GM12878 (cell line): ENCODE results near the gene B3GNT7. TPM values are rescaled to one million over a fixed set of nuclear protein-coding genes. Genes with fewer than 3 reads are reported as not detected.
"Not testable (repeated sequence)": the region's sequence is repeated elsewhere in the genome, so short reads cannot be mapped to it uniquely, and the experiment has no call there.

ENCODE experiments used
- ATAC-seq: fragments of 200-7000 bp; cut with Tn5 transposase; 3 replicates; pipeline ENCODE4 v1.9.1; 2020; ENCODE audit warnings: mild to moderate bottlenecking, moderate library complexity
- BruUV-seq: library from RNA; stranded (reverse); fragments of 400-500 nt; replicated peaks from 2 replicates; lab custom pipeline; 2021; lab: Mats Ljungman, UMichigan
- CTCF ChIA-PET: fragments of 300-600 bp; sonication (Branson Sonifier 250); formaldehyde crosslinking; extraction: SDS; loops from one replicate; lab custom pipeline; 2021; ENCODE audit warnings: inconsistent platforms; lab: Yijun Ruan, JAX
- POLR2A ChIA-PET: fragments of 350-600 bp; formaldehyde crosslinking; extraction: SDS; loops from one replicate; lab custom pipeline; 2021; ENCODE audit warnings: inconsistent platforms; lab: Charles Lee
- RAD21 ChIA-PET: fragments of 300-600 bp; sonication (Branson Sonifier 250); formaldehyde crosslinking; loops from one replicate; lab custom pipeline; 2023; ENCODE audit warnings: antibody characterized with exemption; ENCODE audit not compliant: unreplicated experiment; lab: Charles Lee
- SMC1A ChIA-PET: fragments of 300-600 bp; sonication (Branson Sonifier 250); formaldehyde crosslinking; loops from one replicate; lab custom pipeline; 2023; ENCODE audit not compliant: unreplicated experiment, uncharacterized antibody; lab: Charles Lee
- DNase-seq: peaks from one replicate; pipeline ENCODE4 v3.0.0-alpha.2; 2011; ENCODE audit warnings: low read depth, low spot score
- FAIRE-seq: peaks from 3 replicates; lab custom pipeline; 2011; peaks lifted over from hg19 to GRCh38; lab: Jason Lieb, UNC
- H2AFZ ChIP-seq: 2 replicates; pipeline ENCODE4 v1.6.0; 2011; ENCODE audit warnings: low read depth, low read length, control low read depth; ENCODE audit not compliant: control insufficient read depth
- H3K27ac ChIP-seq: 2 replicates; pipeline ENCODE4 v1.5.1; 2011; ENCODE audit warnings: control low read depth; ENCODE audit not compliant: control insufficient read depth, insufficient read depth
- H3K27me3 ChIP-seq, 2 experiments: replicated peaks in 1 of 2; 2 replicates each; pipeline versions ENCODE4 v1.6.0 to v1.6.1; 2011; ENCODE audit warnings: low read length in 1 of 2; ENCODE audit not compliant: control insufficient read depth in 2 of 2, insufficient read depth in 2 of 2
- H3K36me3 ChIP-seq, 2 experiments: 2 replicates each; pipeline ENCODE4 v1.5.1; 2011; ENCODE audit warnings: low read length in 1 of 2; ENCODE audit not compliant: control insufficient read depth in 2 of 2, insufficient read depth in 2 of 2
- H3K4me1 ChIP-seq: 2 replicates; pipeline ENCODE4 v1.6.1; 2011; ENCODE audit warnings: mild to moderate bottlenecking, low read length, moderate library complexity, mixed read lengths; ENCODE audit not compliant: control insufficient read depth, insufficient read depth
- H3K4me2 ChIP-seq: 2 replicates; pipeline ENCODE4 v1.6.0; 2011; ENCODE audit warnings: control low read depth; ENCODE audit not compliant: control insufficient read depth, insufficient read depth
- H3K4me3 ChIP-seq: fragments of 200-600 bp; sonication (generic); 2 replicates; pipeline ENCODE4 v1.5.1; 2016
- H3K79me2 ChIP-seq: 2 replicates; pipeline ENCODE4 v1.6.0; 2011; ENCODE audit warnings: low read length; ENCODE audit not compliant: control insufficient read depth, insufficient read depth
- H3K9ac ChIP-seq: 2 replicates; pipeline ENCODE4 v1.8.0; 2011; ENCODE audit warnings: low read length, control low read depth, mixed read lengths; ENCODE audit not compliant: control insufficient read depth, insufficient read depth
- H3K9me3 ChIP-seq: replicated peaks from 3 replicates; pipeline ENCODE4 v1.5.1; 2011; ENCODE audit warnings: mild to moderate bottlenecking, low read length; ENCODE audit not compliant: control insufficient read depth, insufficient read depth
- H4K20me1 ChIP-seq: 2 replicates; pipeline ENCODE4 v1.6.0; 2011; ENCODE audit not compliant: control insufficient read depth, insufficient read depth
- CREB1 ChIP-seq: IDR thresholded peaks from 2 replicates; pipeline ENCODE4 v1.6.1; 2012; ENCODE audit warnings: low read depth, mild to moderate bottlenecking, inconsistent platforms
- ZNF384 ChIP-seq: IDR thresholded peaks from 2 replicates; pipeline ENCODE4 v1.6.1; 2012; ENCODE audit warnings: low read depth, mild to moderate bottlenecking, low read length, improper control_type of control experiment, borderline replicate concordance
- WGBS: methylation state at CpG from one replicate; pipeline ENCODE4 v1.1.6; 2016; ENCODE audit warnings: low lambda C conversion rate; ENCODE audit not compliant: insufficient replicate concordance, insufficient coverage; ENCODE audit errors: missing lambda C conversion rate; 5-methylcytosine and 5-hydroxymethylcytosine counted together
- in situ Hi-C: fragments of 300-500 bp; cut with MboI; formaldehyde crosslinking; loops from 9 replicates; pipeline ENCODE4 v1.14.3; 2018; ENCODE audit warnings: mixed read lengths
- intact Hi-C: fragments of 100-400 bp; cut with micrococcal nuclease; formaldehyde crosslinking; loops from one replicate; pipeline ENCODE4 v1.14.2; 2022; ENCODE audit not compliant: unreplicated experiment
- polyA plus RNA-seq, 11 experiments: library from polyadenylated mRNA; depleted of rRNA in 4 of 11; unstranded in 6 of 11; stranded (reverse) in 5 of 11; fragments of >200 nt; fragmentation: Nextera tagmentation in 4 of 11; fragmentation: Illumina TruSeq in 1 of 11; extraction: Ambion mirVana in 4 of 11; extraction: Trizol in 1 of 11; gene quantifications; 1 replicate in 1 of 11; 2 replicates in 10 of 11; pipeline versions ENCODE4 v1.2.1 to v1.2.3, GENCODE V29; 2011 to 2016; ENCODE audit warnings: inconsistent platforms in 2 of 11, missing spikeins in 2 of 11, low read depth in 1 of 11
- total RNA-seq, 4 experiments: library from RNA; depleted of rRNA in 3 of 4; stranded (reverse); fragments of >200 nt in 3 of 4; fragmentation: Illumina TruSeq in 1 of 4; extraction: Trizol in 1 of 4; gene quantifications; 2 replicates each; pipeline versions ENCODE4 v1.2.1 to v1.2.3, GENCODE V29; 2013 to 2021
- TF ChIP-seq, protein P1 (sequence below), 3 experiments: IDR thresholded peaks in 2 of 3; conservative IDR thresholded peaks in 1 of 3; 2 replicates each; pipeline ENCODE4 v1.5.1; 2011; ENCODE audit warnings: low read depth in 3 of 3, low read length in 3 of 3, mild to moderate bottlenecking in 3 of 3, control low read depth in 2 of 3, moderate library complexity in 2 of 3, inconsistent platforms in 1 of 3, mixed read lengths in 1 of 3; ENCODE audit not compliant: control insufficient read depth in 2 of 3, insufficient read depth in 1 of 3; ENCODE audit errors: extremely low read depth in 1 of 3

B3GNT7 gene
- total and polyA plus RNA-seq, 10 of the 15 experiments (the other 5 are each of a cell fraction or from before 2014, with no cell fraction given): 0.91 to 12.6 (median 3.7) TPM

DNA sequence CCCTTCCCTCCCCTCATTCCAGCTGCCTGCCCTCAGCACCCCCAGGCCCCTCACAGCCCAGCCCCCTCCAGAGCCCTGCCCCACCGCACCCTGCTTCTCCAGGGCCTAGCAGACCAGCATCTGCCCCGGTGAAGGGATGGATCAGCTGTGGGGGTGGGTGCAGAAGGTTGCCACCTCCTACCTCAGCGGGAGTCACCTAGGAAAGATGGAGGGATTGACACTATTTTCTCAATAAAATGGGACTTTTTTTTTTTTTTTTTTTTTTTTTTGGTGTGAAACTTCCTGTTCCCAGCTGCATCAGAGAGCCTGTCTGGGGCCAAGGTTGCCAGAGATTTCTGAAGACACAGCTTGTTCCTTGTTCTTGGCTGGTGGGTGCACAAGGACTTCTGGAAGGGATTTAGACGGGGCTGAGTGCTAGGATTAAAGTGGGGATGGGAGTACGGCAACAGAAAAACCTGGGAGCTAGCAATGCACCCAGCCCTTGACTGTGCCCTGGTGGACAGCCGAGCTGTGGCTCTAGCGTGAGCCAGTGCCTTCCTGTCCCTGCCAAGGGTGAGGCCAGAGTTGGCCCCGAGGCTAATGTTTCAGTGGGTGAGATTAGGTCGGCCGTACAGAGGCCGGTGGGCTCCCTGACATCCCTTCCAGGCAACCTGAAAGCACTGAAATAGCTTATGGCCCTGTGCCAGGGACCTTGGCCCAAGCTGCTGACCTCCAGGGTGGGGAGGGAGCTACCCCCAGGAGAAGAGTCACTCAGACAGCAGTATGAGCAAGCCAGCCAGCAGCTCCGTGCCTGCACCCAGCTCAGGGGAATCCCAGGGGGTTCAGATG is 4.6 kb downstream of the B3GNT7 start:
- no peak overlapping the region for H2AFZ ChIP-seq
- DNase-seq (no peak), FAIRE-seq (no peak), ATAC-seq (peak; percentile 46)
- 84% methylated on average over 11 of the region's 12 CpGs for WGBS
- ChIA-PET SMC1A (interaction anchor here (0.7 to 3.3 kb wide), 11 partner anchors 9 to 296 kb away, joined by 3 to 42 read pairs (median 3); no protein-coding TSS in a partner anchor), CTCF (interaction anchor here (0.6 to 4.7 kb wide), 19 partner anchors 18 to 576 kb away, joined by 3 to 76 read pairs (median 4); no protein-coding TSS in a partner anchor), RAD21 (interaction anchor here (0.6 to 1.8 kb wide), 15 partner anchors 36 to 575 kb away, joined by 3 to 36 read pairs (median 4); no protein-coding TSS in a partner anchor), POLR2A (interaction anchor here (0.5 to 1.8 kb wide), 5 partner anchors 103 to 575 kb away, joined by 3 to 11 read pairs (median 5); no protein-coding TSS in a partner anchor)
- H3K4me1 ChIP-seq: peaks cover 22% of the 10 kb centered on the region
- BruUV-seq: TSS peak; percentile 59
- in situ Hi-C loops: no loop called here
- intact Hi-C loops: loop anchor here (10.0 kb wide), 2 partner anchors 265 to 575 kb away; no protein-coding TSS in a partner anchor
- TF ChIP-seq CREB1 (no peak), ZNF384 (peak; percentile 39; the same call in 1 of the 2 replicates)
- H3K79me2 ChIP-seq: peaks cover 8% of the 10 kb centered on the region
- H4K20me1 ChIP-seq: no peaks in the 10 kb centered on the region
- H3K9ac ChIP-seq: no peak overlapping the region; the same call in 1 of the 2 replicates
- no peak overlapping the region for H3K4me3 ChIP-seq
- H3K4me2 ChIP-seq: 0 out of 2 replicates have a peak overlapping the region, but pooled peaks have one; percentile 3
- no peaks in the 10 kb centered on the region for H3K9me3 ChIP-seq
- H3K27me3 ChIP-seq: no peaks in the 10 kb centered on the region
- H3K27ac ChIP-seq: no peak overlapping the region
- peaks cover 0 to 4% of the 10 kb centered on the region in 2 experiments; a peak in 2 of 4 replicates for H3K36me3 ChIP-seq

DNA sequence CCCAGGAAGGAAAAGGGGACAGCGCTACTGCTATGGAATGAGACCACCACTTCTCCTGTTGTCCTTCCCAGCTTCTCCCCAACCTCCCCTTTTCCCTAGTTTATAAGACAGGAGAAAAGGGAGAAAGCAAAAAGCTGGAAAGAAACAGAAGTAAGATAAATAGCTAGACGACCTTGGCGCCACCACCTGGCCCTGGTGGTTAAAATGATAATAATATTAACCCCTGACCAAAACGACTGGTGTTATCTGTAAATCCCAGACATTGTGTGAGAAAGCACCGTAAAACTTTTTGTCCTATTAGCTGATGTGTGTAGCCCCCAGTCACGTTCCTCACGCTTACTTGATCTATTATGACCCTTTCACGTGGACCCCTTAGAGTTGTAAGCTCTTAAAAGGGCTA is 5.2 kb downstream of the B3GNT7 start:
- H2AFZ ChIP-seq, H3K27ac ChIP-seq, ATAC-seq, H3K9ac ChIP-seq, intact Hi-C loops, FAIRE-seq, BruUV-seq, in situ Hi-C loops, H4K20me1 ChIP-seq, DNase-seq, H3K4me3 ChIP-seq, H3K36me3 ChIP-seq: not testable (repeated sequence)
- POLR2A ChIA-PET: interaction anchor here (0.5 to 1.8 kb wide), 3 partner anchors 104 to 154 kb away, joined by 4 to 11 read pairs (median 5); no protein-coding TSS in a partner anchor
- 48% methylated on average over 8 of the region's 8 CpGs for WGBS
- RAD21 ChIA-PET: interaction anchor here (0.7 to 1.8 kb wide), 15 partner anchors 36 to 576 kb away, joined by 3 to 36 read pairs (median 4); no protein-coding TSS in a partner anchor
- CTCF ChIA-PET: interaction anchor here (0.8 to 4.7 kb wide), 18 partner anchors 18 to 576 kb away, joined by 3 to 76 read pairs (median 4); no protein-coding TSS in a partner anchor
- TF ChIP-seq, protein P1, sequence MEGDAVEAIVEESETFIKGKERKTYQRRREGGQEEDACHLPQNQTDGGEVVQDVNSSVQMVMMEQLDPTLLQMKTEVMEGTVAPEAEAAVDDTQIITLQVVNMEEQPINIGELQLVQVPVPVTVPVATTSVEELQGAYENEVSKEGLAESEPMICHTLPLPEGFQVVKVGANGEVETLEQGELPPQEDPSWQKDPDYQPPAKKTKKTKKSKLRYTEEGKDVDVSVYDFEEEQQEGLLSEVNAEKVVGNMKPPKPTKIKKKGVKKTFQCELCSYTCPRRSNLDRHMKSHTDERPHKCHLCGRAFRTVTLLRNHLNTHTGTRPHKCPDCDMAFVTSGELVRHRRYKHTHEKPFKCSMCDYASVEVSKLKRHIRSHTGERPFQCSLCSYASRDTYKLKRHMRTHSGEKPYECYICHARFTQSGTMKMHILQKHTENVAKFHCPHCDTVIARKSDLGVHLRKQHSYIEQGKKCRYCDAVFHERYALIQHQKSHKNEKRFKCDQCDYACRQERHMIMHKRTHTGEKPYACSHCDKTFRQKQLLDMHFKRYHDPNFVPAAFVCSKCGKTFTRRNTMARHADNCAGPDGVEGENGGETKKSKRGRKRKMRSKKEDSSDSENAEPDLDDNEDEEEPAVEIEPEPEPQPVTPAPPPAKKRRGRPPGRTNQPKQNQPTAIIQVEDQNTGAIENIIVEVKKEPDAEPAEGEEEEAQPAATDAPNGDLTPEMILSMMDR (IDR thresholded peaks at IDR 0.05 in 2 of 3, conservative IDR thresholded peaks at IDR 0.05 in 1 of 3; ENCODE audit: control insufficient read depth in 2 of 3, extremely low read depth in 1 of 3, insufficient read depth in 1 of 3, low read depth in 3 of 3, low read length in 3 of 3): 0 out of 6 replicates have a peak, but pooled peaks of 2 of the 3 experiments have one; percentile 1 to 8
- TF ChIP-seq, all 136 proteins: peak for 1; not testable (repeated sequence) for 135
- not testable (repeated sequence) for H3K4me2 ChIP-seq, H3K9me3 ChIP-seq, H3K79me2 ChIP-seq, H3K27me3 ChIP-seq
- SMC1A ChIA-PET: interaction anchor here (0.7 to 3.3 kb wide), 11 partner anchors 10 to 297 kb away, joined by 3 to 42 read pairs (median 3); no protein-coding TSS in a partner anchor
- H3K4me1 ChIP-seq: peaks cover 23% of the 10 kb centered on the region
